NCI-H446 (cell line): Measurements from ENCODE around the gene SCARB1.

Experiments
- DNase-seq, 2 experiments: peaks; one replicate each; lab custom pipeline; 2025; lab: John Stamatoyannopoulos, UW

The SCARB1 gene

DNA sequence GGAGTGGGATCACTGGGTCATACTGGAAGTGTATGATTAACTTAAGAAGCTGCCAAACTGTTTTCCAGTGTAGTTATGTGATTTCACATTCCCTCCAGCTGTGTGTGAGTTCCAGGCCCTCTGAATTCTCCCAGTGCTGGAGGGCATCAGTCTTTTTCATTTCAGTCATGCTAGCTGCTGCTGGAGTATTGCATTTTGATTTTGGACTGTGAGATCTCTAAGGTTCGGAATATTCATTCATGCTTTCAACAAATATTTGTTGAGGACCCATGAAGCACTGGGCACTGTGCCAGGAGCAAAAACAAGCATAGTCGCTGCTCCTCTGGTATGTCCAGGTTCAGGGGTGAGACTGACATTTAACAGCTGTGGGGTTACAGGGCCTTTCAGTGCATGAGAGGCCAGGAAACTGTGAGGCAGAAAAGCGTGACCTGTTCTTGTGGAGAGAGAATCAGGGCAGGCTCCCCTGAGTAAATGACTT lies 133.2 kb downstream of the SCARB1 start:
- no peak for DNase-seq

DNA sequence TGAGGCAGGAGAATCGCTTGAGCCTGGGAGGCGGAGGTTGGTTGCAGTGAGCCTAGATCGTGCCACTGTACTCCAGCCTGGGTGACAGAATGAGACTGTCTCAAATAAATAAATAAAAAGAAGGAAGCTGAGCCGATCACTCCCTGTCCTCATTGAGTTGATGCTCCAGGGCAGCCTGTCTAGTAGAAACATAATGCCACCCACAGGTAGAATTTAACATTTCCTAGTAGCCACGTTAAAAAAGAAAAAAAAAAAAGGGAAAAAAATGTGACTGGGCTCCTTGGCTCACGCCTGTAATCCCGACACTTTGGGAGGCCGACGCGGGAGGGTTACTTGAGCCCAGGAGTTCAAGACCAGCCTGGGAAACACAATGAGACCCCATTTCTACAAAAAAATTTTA lies 135.7 kb downstream of the SCARB1 start:
- DNase-seq = no peak

DNA sequence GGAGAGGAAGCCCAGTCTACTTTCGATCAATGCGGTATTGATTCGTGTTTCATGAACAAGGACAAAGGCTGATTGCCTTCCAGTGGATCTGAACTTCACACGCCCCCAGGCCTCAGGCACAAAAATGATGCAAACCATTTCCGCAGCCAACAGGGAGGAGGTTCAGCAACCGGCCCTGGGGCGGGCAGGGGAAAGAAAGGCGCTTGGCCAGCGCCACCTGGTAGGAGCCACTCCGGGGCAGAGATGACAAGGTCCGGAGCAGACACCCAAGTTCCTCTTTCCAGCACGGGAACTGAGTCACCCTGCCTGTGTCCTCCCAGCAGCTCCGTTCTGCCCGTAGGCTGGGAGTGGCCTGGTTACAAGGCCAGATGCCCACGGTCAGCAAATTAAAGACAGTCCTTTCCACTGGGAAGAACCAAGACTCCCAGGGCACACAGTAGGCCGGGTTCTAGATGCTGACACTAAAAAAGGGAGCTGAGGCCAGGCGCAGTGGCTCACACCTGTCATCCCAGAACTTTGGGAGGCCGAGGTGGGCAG lies 136.3 kb downstream of the SCARB1 start:
- DNase-seq = no peak
